Measurements from ENCODE around the gene ADORA3.

The ADORA3 gene

GRCh38 chr1:111454859-111455641, 48.4 kb downstream of the ADORA3 start:
- Histone ChIP-seq H3K4me1 (ENCODE audit: low read length) (peaks cover 4% of the 10 kb centered on the region), H3K4me2 (ENCODE audit: low read depth, low read length) (no peak overlapping the region), H2AFZ (ENCODE audit: low read length) (no peak overlapping the region), H3F3A (ENCODE audit: insufficient read depth, low read length) (no peaks in the 10 kb centered on the region), H3K27ac (ENCODE audit: low read length) (no peak overlapping the region), H3K79me2 (ENCODE audit: low read length) (peaks cover 17% of the 10 kb centered on the region), H4K20me1 (ENCODE audit: insufficient read depth, low read length) (no peaks in the 10 kb centered on the region), H3K27me3 (replicated peaks; ENCODE audit: insufficient read depth, low read length) (no peaks in the 10 kb centered on the region), H3K9ac (ENCODE audit: low read length) (no peak overlapping the region), H3K9me2 (replicated peaks; ENCODE audit: insufficient read depth, low read length) (no peaks in the 10 kb centered on the region), H3K36me3 (replicated peaks; ENCODE audit: insufficient read depth, low read length) (no peaks in the 10 kb centered on the region; the same call in 1 of the 2 replicates), H3K9me3 (replicated peaks; ENCODE audit: insufficient read depth, low read length) (no peaks in the 10 kb centered on the region), H3K4me3 (ENCODE audit: low read length) (no peak overlapping the region)
- no peak for DNase-seq
- TF ChIP-seq EZH2 (optimal IDR thresholded peaks at IDR 0.05; ENCODE audit: low read depth, low read length) (no peak), EZH2phosphoT487 (IDR thresholded peaks at IDR 0.05; ENCODE audit: low read length) (no peak), CTCF (IDR thresholded peaks at IDR 0.05; ENCODE audit: low read length) (no peak)

- Histone ChIP-seq H3K27ac (ENCODE audit: low read length) (no peak overlapping the region), H3K79me2 (ENCODE audit: low read length) (peaks cover 27% of the 10 kb centered on the region), H4K20me1 (ENCODE audit: insufficient read depth, low read length) (no peaks in the 10 kb centered on the region), H3K9ac (ENCODE audit: low read length) (no peak overlapping the region), H3K27me3 (replicated peaks; ENCODE audit: insufficient read depth, low read length) (no peaks in the 10 kb centered on the region), H3K9me2 (replicated peaks; ENCODE audit: insufficient read depth, low read length) (no peaks in the 10 kb centered on the region), H3K4me3 (ENCODE audit: low read length) (no peak overlapping the region), H2AFZ (ENCODE audit: low read length) (no peak overlapping the region), H3K4me2 (ENCODE audit: low read depth, low read length) (no peak overlapping the region), H3K4me1 (ENCODE audit: low read length) (peaks cover 5% of the 10 kb centered on the region), H3K36me3 (replicated peaks; ENCODE audit: insufficient read depth, low read length) (no peaks in the 10 kb centered on the region; the same call in 1 of the 2 replicates), H3K9me3 (replicated peaks; ENCODE audit: insufficient read depth, low read length) (no peaks in the 10 kb centered on the region), H3F3A (ENCODE audit: insufficient read depth, low read length) (no peaks in the 10 kb centered on the region)
- no peak for TF ChIP-seq EZH2 (optimal IDR thresholded peaks at IDR 0.05; ENCODE audit: low read depth, low read length)
- no peak for TF ChIP-seq CTCF (IDR thresholded peaks at IDR 0.05; ENCODE audit: low read length)
- DNase-seq, result no peak
These were observed 49.7 kb downstream of the ADORA3 start for GRCh38 chr1:111453706-111454105.

- TF ChIP-seq EZH2phosphoT487 (IDR thresholded peaks at IDR 0.05; ENCODE audit: low read length), result no peak
- TF ChIP-seq CTCF (IDR thresholded peaks at IDR 0.05; ENCODE audit: low read length), result no peak
- TF ChIP-seq EZH2 (optimal IDR thresholded peaks at IDR 0.05; ENCODE audit: low read depth, low read length), result no peak
- no peak overlapping the region for H3K9ac ChIP-seq (ENCODE audit: low read length)
These were observed 50.9 kb downstream of the ADORA3 start for GRCh38 chr1:111452581-111452980.

More at GRCh38 chr1:111452581-111452980, 50.9 kb downstream of the ADORA3 start:
- H3K27ac ChIP-seq (ENCODE audit: low read length), result no peak overlapping the region
- H3K4me3 ChIP-seq (ENCODE audit: low read length), result no peak overlapping the region
- H3K27me3 ChIP-seq (replicated peaks; ENCODE audit: insufficient read depth, low read length), result no peaks in the 10 kb centered on the region
- no peaks in the 10 kb centered on the region for H3F3A ChIP-seq (ENCODE audit: insufficient read depth, low read length)
- DNase-seq, result no peak
- peaks cover 5% of the 10 kb centered on the region for H3K4me1 ChIP-seq (ENCODE audit: low read length)
- H3K4me2 ChIP-seq (ENCODE audit: low read depth, low read length), result no peak overlapping the region
- no peak overlapping the region for H2AFZ ChIP-seq (ENCODE audit: low read length)
- H3K36me3 ChIP-seq (replicated peaks; ENCODE audit: insufficient read depth, low read length), result no peaks in the 10 kb centered on the region; the same call in 1 of the 2 replicates
- H3K9me3 ChIP-seq (replicated peaks; ENCODE audit: insufficient read depth, low read length), result no peaks in the 10 kb centered on the region
- peaks cover 38% of the 10 kb centered on the region for H3K79me2 ChIP-seq (ENCODE audit: low read length)
- no peaks in the 10 kb centered on the region for H4K20me1 ChIP-seq (ENCODE audit: insufficient read depth, low read length)
- no peaks in the 10 kb centered on the region for H3K9me2 ChIP-seq (replicated peaks; ENCODE audit: insufficient read depth, low read length)
